GM12878 (cell line): ENCODE data around the gene DCTPP1. TPM values are rescaled to one million over a fixed set of nuclear protein-coding genes. Genes with fewer than 3 reads are reported as not detected.
A peak's percentile ranks its signal among the peaks of the same experiment; 100 is the strongest.

ENCODE experiments used
- CHD1 ChIP-seq: IDR thresholded peaks from 2 replicates; pipeline ENCODE4 v1.6.1; 2012; ENCODE audit warnings: low read depth, low read length, improper control_type of control experiment
- CHD4 ChIP-seq: fragments of 200-600 bp; sonication (generic); IDR thresholded peaks from 2 replicates; pipeline ENCODE4 v1.6.1; 2016; ENCODE audit warnings: mild to moderate bottlenecking
- CREB1 ChIP-seq: IDR thresholded peaks from 2 replicates; pipeline ENCODE4 v1.6.1; 2012; ENCODE audit warnings: low read depth, mild to moderate bottlenecking, inconsistent platforms
- CREM ChIP-seq: IDR thresholded peaks from 2 replicates; pipeline ENCODE4 v1.6.1; 2014; ENCODE audit warnings: antibody characterized with exemption, low read depth
- EED ChIP-seq: sonication (generic); IDR thresholded peaks from 2 replicates; pipeline ENCODE4 v1.6.1; 2016; ENCODE audit warnings: antibody characterized with exemption, low read depth
- EGR1 ChIP-seq, 2 experiments: IDR thresholded peaks; 1 replicate in 1 of 2; 2 replicates in 1 of 2; pipeline ENCODE4 v1.6.1; 2011 to 2012; ENCODE audit warnings: low read depth in 2 of 2, low read length in 2 of 2, borderline replicate concordance in 1 of 2, mild to moderate bottlenecking in 1 of 2, moderate library complexity in 1 of 2
- EP300 ChIP-seq, 2 experiments: fragments of 150-350 bp in 1 of 2; IDR thresholded peaks; 2 replicates each; pipeline ENCODE4 v1.6.1; 2011 to 2012; ENCODE audit warnings: low read depth in 2 of 2, low read length in 2 of 2, borderline replicate concordance in 1 of 2, improper control_type of control experiment in 1 of 2, inconsistent platforms in 1 of 2; ENCODE audit not compliant: control insufficient read depth in 1 of 2
- KAT2A ChIP-seq: conservative IDR thresholded peaks from 2 replicates; pipeline ENCODE4 v1.6.1; 2011; ENCODE audit warnings: low read depth, low read length; ENCODE audit not compliant: control insufficient read depth
- MTA3 ChIP-seq: IDR thresholded peaks from 2 replicates; pipeline ENCODE4 v1.6.1; 2012; ENCODE audit warnings: low read length, inconsistent platforms, borderline replicate concordance
- NFIC ChIP-seq: IDR thresholded peaks from 2 replicates; pipeline ENCODE4 v1.6.1; 2012; ENCODE audit warnings: low read depth, mild to moderate bottlenecking, inconsistent platforms, low read length, moderate library complexity
- NR2F1 ChIP-seq: fragments of 450-650 bp; conservative IDR thresholded peaks from 2 replicates; pipeline ENCODE4 v1.6.1; 2017; ENCODE audit warnings: mild to moderate bottlenecking
- POU2F2 ChIP-seq: IDR thresholded peaks from 3 replicates; pipeline ENCODE4 v1.6.1; 2011; ENCODE audit warnings: low read depth, mild to moderate bottlenecking, low read length, borderline replicate concordance
- RFX5 ChIP-seq: IDR thresholded peaks from 2 replicates; pipeline ENCODE4 v1.6.1; 2011; ENCODE audit warnings: low read depth, low read length, improper control_type of control experiment
- SIX5 ChIP-seq: IDR thresholded peaks from 2 replicates; pipeline ENCODE4 v1.6.1; 2011; ENCODE audit warnings: mild to moderate bottlenecking, low read depth, low read length, moderate library complexity; ENCODE audit not compliant: severe bottlenecking
- SPI1 ChIP-seq: IDR thresholded peaks from 2 replicates; pipeline ENCODE4 v1.6.1; 2011; ENCODE audit warnings: low read depth, mild to moderate bottlenecking, low read length, moderate library complexity, borderline replicate concordance; ENCODE audit not compliant: insufficient read depth
- SREBF2 ChIP-seq: IDR thresholded peaks from 2 replicates; pipeline ENCODE4 v1.6.1; 2012; ENCODE audit warnings: mild to moderate bottlenecking, low read length
- TARDBP ChIP-seq: IDR thresholded peaks from 2 replicates; pipeline ENCODE4 v1.6.1; 2016; ENCODE audit warnings: borderline replicate concordance
- TCF3 ChIP-seq: IDR thresholded peaks from 2 replicates; pipeline ENCODE4 v1.6.1; 2012; ENCODE audit warnings: low read depth, mild to moderate bottlenecking, low read length, borderline replicate concordance; ENCODE audit not compliant: insufficient read depth
- ZNF24 ChIP-seq: fragments of 450-650 bp; IDR thresholded peaks from 2 replicates; pipeline ENCODE4 v1.6.1; 2017; ENCODE audit warnings: antibody characterized with exemption, mild to moderate bottlenecking
- polyA plus RNA-seq, 11 experiments: library from polyadenylated mRNA; depleted of rRNA in 4 of 11; unstranded in 6 of 11; stranded (reverse) in 5 of 11; fragments of >200 nt; fragmentation: Nextera tagmentation in 4 of 11; fragmentation: Illumina TruSeq in 1 of 11; extraction: Ambion mirVana in 4 of 11; extraction: Trizol in 1 of 11; gene quantifications; 1 replicate in 1 of 11; 2 replicates in 10 of 11; pipeline versions ENCODE4 v1.2.1 to v1.2.3, GENCODE V29; 2011 to 2016; ENCODE audit warnings: inconsistent platforms in 2 of 11, missing spikeins in 2 of 11, low read depth in 1 of 11
- total RNA-seq, 4 experiments: library from RNA; depleted of rRNA in 3 of 4; stranded (reverse); fragments of >200 nt in 3 of 4; fragmentation: Illumina TruSeq in 1 of 4; extraction: Trizol in 1 of 4; gene quantifications; 2 replicates each; pipeline versions ENCODE4 v1.2.1 to v1.2.3, GENCODE V29; 2013 to 2021
- TF ChIP-seq, protein P1 (sequence below): fragments of 450-650 bp; IDR thresholded peaks from 2 replicates; pipeline ENCODE4 v1.6.1; 2017; ENCODE audit warnings: low read depth, mild to moderate bottlenecking, moderate library complexity
- TF ChIP-seq, protein P2 (sequence below): IDR thresholded peaks from 2 replicates; pipeline ENCODE4 v1.6.1; 2012; ENCODE audit warnings: low read depth, low read length, improper control_type of control experiment
- TF ChIP-seq, protein P3 (sequence below): IDR thresholded peaks from 2 replicates; pipeline ENCODE4 v1.6.1; 2012; ENCODE audit warnings: mild to moderate bottlenecking, low read depth, low read length
- TF ChIP-seq, protein P4 (sequence below): IDR thresholded peaks from 2 replicates; pipeline ENCODE4 v1.6.1; 2011; ENCODE audit warnings: mild to moderate bottlenecking, low read depth, low read length, moderate library complexity; ENCODE audit not compliant: insufficient replicate concordance

DCTPP1 gene
- total and polyA plus RNA-seq, 10 of the 15 experiments (the other 5 are each of a cell fraction or from before 2014, with no cell fraction given) = 72.1 to 266 (median 157) TPM

DNA sequence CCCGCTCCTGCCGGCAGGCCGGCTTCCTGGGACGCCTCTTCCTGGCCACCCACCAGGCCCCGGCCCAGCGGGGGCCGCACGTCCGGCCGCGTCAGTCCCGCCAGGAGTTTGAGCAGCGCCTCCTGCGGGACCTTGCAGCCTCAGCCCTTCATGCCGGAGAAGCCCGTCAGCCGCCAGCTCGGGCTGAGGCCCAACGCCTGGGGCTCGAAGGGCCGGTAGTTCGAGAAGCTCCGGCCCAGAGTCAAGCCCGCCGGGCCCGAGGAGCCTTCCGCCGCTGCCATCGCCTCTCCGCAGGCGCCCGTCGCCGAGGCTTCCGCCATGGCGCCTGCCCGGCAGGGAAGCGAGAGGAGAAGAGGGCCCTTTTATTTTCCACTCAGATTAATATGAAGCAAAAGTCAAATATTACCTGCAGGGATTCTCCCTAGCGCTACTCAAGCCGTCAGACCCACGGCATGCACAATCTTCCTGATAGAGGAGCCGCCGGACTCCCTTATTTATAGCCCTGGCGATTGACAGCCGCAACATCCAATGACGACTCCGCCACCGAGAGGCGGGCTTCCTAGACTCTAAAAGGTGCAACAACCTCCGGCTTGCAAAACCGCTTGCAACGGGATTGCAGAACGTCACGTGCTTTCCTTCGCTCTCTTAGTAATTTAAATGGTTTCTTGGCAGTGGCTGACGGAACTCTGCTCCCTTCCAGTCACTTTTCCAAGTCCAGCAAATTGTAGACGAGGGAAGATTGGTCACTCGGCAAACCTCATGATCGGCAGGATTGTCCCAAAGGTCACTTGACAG, 15.8 kb upstream of the DCTPP1 start, which contains the start of gene SEPHS2 (continued):
- TF ChIP-seq NFIC (peak; percentile 50; the same call in 1 of the 2 replicates), SIX5 (no peak), TARDBP (no peak), SREBF2 (no peak), TCF3 (peak; percentile 30; the same call in 1 of the 2 replicates), SPI1 (no peak), ZNF24 (no peak), EGR1 (IDR thresholded peaks at IDR 0.05; ENCODE audit: borderline replicate concordance in 1 of 2, low read depth in 2 of 2, low read length in 2 of 2) (peak in 1 of 2 experiments; percentile 60; a peak in 1 of 3 replicates), CREB1 (peak; percentile 61), POU2F2 (peak; percentile 61; the same call in 2 of the 3 replicates), CREM (no peak; the same call in none of the 2 replicates), CHD1 (no peak), KAT2A (no peak), NR2F1 (peak; percentile 59), RFX5 (no peak), EP300 (IDR thresholded peaks at IDR 0.05; ENCODE audit: borderline replicate concordance in 1 of 2, control insufficient read depth in 1 of 2, low read depth in 2 of 2, low read length in 2 of 2) (no peak), MTA3 (0 out of 2 replicates have a peak, but pooled peaks have one; percentile 70), CHD4 (no peak), EED (no peak; the same call in 1 of the 2 replicates)
- TF ChIP-seq, protein P1, sequence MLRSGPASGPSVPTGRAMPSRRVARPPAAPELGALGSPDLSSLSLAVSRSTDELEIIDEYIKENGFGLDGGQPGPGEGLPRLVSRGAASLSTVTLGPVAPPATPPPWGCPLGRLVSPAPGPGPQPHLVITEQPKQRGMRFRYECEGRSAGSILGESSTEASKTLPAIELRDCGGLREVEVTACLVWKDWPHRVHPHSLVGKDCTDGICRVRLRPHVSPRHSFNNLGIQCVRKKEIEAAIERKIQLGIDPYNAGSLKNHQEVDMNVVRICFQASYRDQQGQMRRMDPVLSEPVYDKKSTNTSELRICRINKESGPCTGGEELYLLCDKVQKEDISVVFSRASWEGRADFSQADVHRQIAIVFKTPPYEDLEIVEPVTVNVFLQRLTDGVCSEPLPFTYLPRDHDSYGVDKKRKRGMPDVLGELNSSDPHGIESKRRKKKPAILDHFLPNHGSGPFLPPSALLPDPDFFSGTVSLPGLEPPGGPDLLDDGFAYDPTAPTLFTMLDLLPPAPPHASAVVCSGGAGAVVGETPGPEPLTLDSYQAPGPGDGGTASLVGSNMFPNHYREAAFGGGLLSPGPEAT = peak; percentile 44; the same call in 1 of the 2 replicates
- TF ChIP-seq, protein P2, sequence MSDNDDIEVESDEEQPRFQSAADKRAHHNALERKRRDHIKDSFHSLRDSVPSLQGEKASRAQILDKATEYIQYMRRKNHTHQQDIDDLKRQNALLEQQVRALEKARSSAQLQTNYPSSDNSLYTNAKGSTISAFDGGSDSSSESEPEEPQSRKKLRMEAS = peak; percentile 13; the same call in 1 of the 2 replicates
- TF ChIP-seq, protein P3, sequence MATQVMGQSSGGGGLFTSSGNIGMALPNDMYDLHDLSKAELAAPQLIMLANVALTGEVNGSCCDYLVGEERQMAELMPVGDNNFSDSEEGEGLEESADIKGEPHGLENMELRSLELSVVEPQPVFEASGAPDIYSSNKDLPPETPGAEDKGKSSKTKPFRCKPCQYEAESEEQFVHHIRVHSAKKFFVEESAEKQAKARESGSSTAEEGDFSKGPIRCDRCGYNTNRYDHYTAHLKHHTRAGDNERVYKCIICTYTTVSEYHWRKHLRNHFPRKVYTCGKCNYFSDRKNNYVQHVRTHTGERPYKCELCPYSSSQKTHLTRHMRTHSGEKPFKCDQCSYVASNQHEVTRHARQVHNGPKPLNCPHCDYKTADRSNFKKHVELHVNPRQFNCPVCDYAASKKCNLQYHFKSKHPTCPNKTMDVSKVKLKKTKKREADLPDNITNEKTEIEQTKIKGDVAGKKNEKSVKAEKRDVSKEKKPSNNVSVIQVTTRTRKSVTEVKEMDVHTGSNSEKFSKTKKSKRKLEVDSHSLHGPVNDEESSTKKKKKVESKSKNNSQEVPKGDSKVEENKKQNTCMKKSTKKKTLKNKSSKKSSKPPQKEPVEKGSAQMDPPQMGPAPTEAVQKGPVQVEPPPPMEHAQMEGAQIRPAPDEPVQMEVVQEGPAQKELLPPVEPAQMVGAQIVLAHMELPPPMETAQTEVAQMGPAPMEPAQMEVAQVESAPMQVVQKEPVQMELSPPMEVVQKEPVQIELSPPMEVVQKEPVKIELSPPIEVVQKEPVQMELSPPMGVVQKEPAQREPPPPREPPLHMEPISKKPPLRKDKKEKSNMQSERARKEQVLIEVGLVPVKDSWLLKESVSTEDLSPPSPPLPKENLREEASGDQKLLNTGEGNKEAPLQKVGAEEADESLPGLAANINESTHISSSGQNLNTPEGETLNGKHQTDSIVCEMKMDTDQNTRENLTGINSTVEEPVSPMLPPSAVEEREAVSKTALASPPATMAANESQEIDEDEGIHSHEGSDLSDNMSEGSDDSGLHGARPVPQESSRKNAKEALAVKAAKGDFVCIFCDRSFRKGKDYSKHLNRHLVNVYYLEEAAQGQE = no peak
- TF ChIP-seq, protein P4, sequence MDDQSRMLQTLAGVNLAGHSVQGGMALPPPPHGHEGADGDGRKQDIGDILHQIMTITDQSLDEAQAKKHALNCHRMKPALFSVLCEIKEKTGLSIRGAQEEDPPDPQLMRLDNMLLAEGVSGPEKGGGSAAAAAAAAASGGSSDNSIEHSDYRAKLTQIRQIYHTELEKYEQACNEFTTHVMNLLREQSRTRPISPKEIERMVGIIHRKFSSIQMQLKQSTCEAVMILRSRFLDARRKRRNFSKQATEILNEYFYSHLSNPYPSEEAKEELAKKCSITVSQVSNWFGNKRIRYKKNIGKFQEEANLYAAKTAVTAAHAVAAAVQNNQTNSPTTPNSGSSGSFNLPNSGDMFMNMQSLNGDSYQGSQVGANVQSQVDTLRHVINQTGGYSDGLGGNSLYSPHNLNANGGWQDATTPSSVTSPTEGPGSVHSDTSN = peak; percentile 99
